Keratinocyte (primary cell): ENCODE results near the gene AKIRIN1.
"Not testable (repeated sequence)": the region's sequence is repeated elsewhere in the genome, so short reads cannot be mapped to it uniquely, and the experiment has no call there.

Experiments
- CTCF ChIP-seq, 3 experiments: IDR thresholded peaks in 1 of 3; conservative IDR thresholded peaks in 1 of 3; optimal IDR thresholded peaks in 1 of 3; 2 replicates in 2 of 3; 3 replicates in 1 of 3; pipeline versions ENCODE3 to v1.5.1; 2011; ENCODE audit warnings: low read length in 3 of 3, mild to moderate bottlenecking in 3 of 3, moderate library complexity in 2 of 3, control low read depth in 1 of 3, inconsistent platforms in 1 of 3; ENCODE audit not compliant: insufficient read depth in 2 of 3; ENCODE audit errors: extremely low read depth in 1 of 3
- EZH2 ChIP-seq: IDR thresholded peaks from one replicate; pipeline ENCODE4 v1.6.1; 2012; ENCODE audit warnings: inconsistent platforms, mild to moderate bottlenecking, low read length, moderate library complexity

GRCh38 chr1:39051193-39051850, 60.2 kb downstream of the AKIRIN1 start:
- not testable (repeated sequence) for TF ChIP-seq EZH2; CTCF (optimal IDR thresholded peaks at IDR 0.05 in 1 of 3, IDR thresholded peaks at IDR 0.05 in 1 of 3, conservative IDR thresholded peaks at IDR 0.05 in 1 of 3; ENCODE audit: extremely low read depth in 1 of 3, insufficient read depth in 2 of 3, low read length in 3 of 3)
